ENCODE results near the gene CZIB. TPM values are rescaled to one million over a fixed set of nuclear protein-coding genes. Genes with fewer than 3 reads are reported as not detected.
A peak's percentile ranks its signal among the peaks of the same experiment; 100 is the strongest.

The CZIB gene
- total and polyA plus RNA-seq, 2 experiments from 2014 or later = 49.7 to 76.6 TPM

GRCh38 chr1:53196017-53196484, 24.4 kb downstream of the CZIB start:
- peaks cover 30% of the 10 kb centered on the region for H3K4me1 ChIP-seq (ENCODE audit: insufficient read depth)
- no peaks in the 10 kb centered on the region for H3K9me3 ChIP-seq (ENCODE audit: low read depth)
- H2AFZ ChIP-seq = peak overlapping the region; percentile 82
- no peaks in the 10 kb centered on the region for H3K9me2 ChIP-seq (ENCODE audit: insufficient read depth)
- WGBS, 2 experiments (ENCODE audit: low coverage in 1 of 2, low lambda C conversion rate in 2 of 2, missing lambda C conversion rate in 2 of 2) = 8 to 14% methylated on average over 9 of the region's 9 CpGs
- in situ Hi-C loops (cut with MboI) = loop anchor here (10.0 to 25.0 kb wide), 2 partner anchors 291 to 484 kb away; no protein-coding TSS in a partner anchor
- DNase-seq = peak; percentile 40
- no peaks in the 10 kb centered on the region for H4K20me1 ChIP-seq (ENCODE audit: insufficient read depth)
- H3K36me3 ChIP-seq (ENCODE audit: low read depth) = no peaks in the 10 kb centered on the region
- no peaks in the 10 kb centered on the region for H3K27me3 ChIP-seq (replicated peaks; ENCODE audit: insufficient read depth)
- peak overlapping the region; percentile 88 for H3K4me3 ChIP-seq
- TF ChIP-seq EZH2 (IDR thresholded peaks at IDR 0.05; ENCODE audit: insufficient read depth, poor library complexity, severe bottlenecking) (no peak), EZH2phosphoT487 (IDR thresholded peaks at IDR 0.05; ENCODE audit: insufficient read depth, low read depth) (no peak)
- peaks cover 17% of the 10 kb centered on the region for H3F3A ChIP-seq (ENCODE audit: insufficient read depth)
- H3K79me2 ChIP-seq (ENCODE audit: insufficient read depth) = peaks cover 29% of the 10 kb centered on the region
- H3K9ac ChIP-seq = peak overlapping the region; percentile 98
- H3K4me2 ChIP-seq (ENCODE audit: unreplicated experiment) = peak overlapping the region; percentile 97
- peak overlapping the region; percentile 87 for H3K27ac ChIP-seq

DNA sequence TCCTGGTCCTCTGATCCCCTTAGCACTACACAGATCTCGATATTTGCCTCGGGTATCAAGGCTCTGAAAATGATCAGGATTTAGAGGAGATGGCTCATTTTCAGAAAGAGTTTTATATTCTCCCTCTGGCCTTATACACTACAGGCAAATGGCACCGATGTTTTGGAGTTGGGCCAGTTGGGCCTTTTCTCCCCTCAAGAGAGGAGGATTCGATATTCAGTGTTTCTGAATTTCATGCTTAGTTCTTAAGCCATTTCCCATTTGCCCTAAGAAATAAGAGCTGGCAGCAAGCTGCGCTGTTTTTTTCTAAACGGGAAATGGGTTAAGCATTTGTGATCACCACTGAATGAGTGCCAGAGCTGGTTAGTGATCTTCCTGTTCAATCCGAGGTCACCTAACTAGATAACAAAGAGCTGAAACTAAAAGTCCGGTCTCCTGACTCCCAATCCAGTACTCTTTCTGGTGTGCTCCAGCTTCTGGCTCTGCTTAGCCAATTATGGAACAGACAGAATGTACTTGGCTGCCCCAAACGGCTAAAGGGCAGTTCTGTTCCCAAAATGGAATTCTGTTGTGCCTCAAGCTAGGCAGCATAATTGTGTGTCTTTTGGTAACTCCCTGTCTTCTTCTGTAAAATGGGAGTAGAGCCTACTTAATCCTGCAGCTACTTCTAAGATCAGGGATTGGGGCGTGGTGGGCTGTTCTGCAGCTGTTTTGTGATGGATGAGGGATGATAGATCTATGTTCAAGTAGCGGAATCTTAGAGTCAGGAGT, 25.0 kb downstream of the CZIB start:
- Histone ChIP-seq H3K9me3 (ENCODE audit: low read depth) (no peaks in the 10 kb centered on the region), H4K20me1 (ENCODE audit: insufficient read depth) (no peaks in the 10 kb centered on the region), H3K4me1 (ENCODE audit: insufficient read depth) (peaks cover 30% of the 10 kb centered on the region), H3K4me2 (ENCODE audit: unreplicated experiment) (peak overlapping the region; percentile 97), H3K4me3 (peak overlapping the region; percentile 88; the same call in 1 of the 2 replicates), H3K36me3 (ENCODE audit: low read depth) (no peaks in the 10 kb centered on the region), H3K9me2 (ENCODE audit: insufficient read depth) (no peaks in the 10 kb centered on the region), H3K79me2 (ENCODE audit: insufficient read depth) (peaks cover 29% of the 10 kb centered on the region), H2AFZ (peak overlapping the region; percentile 82), H3K27ac (no peak overlapping the region), H3F3A (ENCODE audit: insufficient read depth) (peaks cover 17% of the 10 kb centered on the region), H3K9ac (peak overlapping the region; percentile 98; the same call in 1 of the 2 replicates), H3K27me3 (replicated peaks; ENCODE audit: insufficient read depth) (no peaks in the 10 kb centered on the region)
- WGBS, 2 experiments (ENCODE audit: low coverage in 1 of 2, low lambda C conversion rate in 2 of 2, missing lambda C conversion rate in 2 of 2) = 44 to 45% methylated on average over 11 of the region's 11 CpGs
- no peak for TF ChIP-seq EZH2phosphoT487 (IDR thresholded peaks at IDR 0.05; ENCODE audit: insufficient read depth, low read depth)
- TF ChIP-seq EZH2 (IDR thresholded peaks at IDR 0.05; ENCODE audit: insufficient read depth, poor library complexity, severe bottlenecking) = no peak
- in situ Hi-C loops (cut with MboI) = loop anchor here (10.0 to 25.0 kb wide), 2 partner anchors 291 to 483 kb away; no protein-coding TSS in a partner anchor
- no peak for DNase-seq

DNA sequence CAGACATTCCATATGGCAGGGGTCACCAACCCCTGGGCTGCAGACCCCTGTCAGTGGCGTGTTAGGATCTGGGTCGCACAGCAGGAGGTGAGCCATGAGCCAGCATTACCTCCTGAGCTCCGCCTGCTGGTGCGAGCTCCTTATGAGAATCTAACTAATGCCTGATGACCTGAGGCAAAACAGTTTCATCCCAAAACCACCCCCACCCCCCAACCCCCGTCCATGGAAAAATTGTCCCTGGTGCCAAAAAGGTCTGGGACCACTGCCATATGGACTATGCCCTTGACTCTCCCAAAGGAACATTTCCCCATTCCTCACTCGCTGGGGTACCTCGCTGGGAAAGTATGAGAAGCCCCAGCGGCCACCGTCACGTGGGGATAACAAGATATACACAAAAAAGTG, 30.2 kb downstream of the CZIB start:
- TF ChIP-seq EZH2phosphoT487 (IDR thresholded peaks at IDR 0.05; ENCODE audit: insufficient read depth, low read depth) (no peak), EZH2 (IDR thresholded peaks at IDR 0.05; ENCODE audit: insufficient read depth, poor library complexity, severe bottlenecking) (no peak)
- no peaks in the 10 kb centered on the region for H3K79me2 ChIP-seq (ENCODE audit: insufficient read depth)
- peaks cover 25% of the 10 kb centered on the region for H3K4me1 ChIP-seq (ENCODE audit: insufficient read depth)
- H3K9me3 ChIP-seq (ENCODE audit: low read depth) = no peaks in the 10 kb centered on the region
- H4K20me1 ChIP-seq (ENCODE audit: insufficient read depth) = no peaks in the 10 kb centered on the region
- H3K4me3 ChIP-seq = no peak overlapping the region
- H3K36me3 ChIP-seq (ENCODE audit: low read depth) = no peaks in the 10 kb centered on the region
- no peaks in the 10 kb centered on the region for H3K9me2 ChIP-seq (ENCODE audit: insufficient read depth)
- no peak overlapping the region for H3K27ac ChIP-seq
- no peaks in the 10 kb centered on the region for H3K27me3 ChIP-seq (replicated peaks; ENCODE audit: insufficient read depth)
- 82 to 92% methylated on average over 9 to 10 of the region's 10 CpGs for WGBS, 2 experiments (ENCODE audit: low coverage in 1 of 2, low lambda C conversion rate in 2 of 2, missing lambda C conversion rate in 2 of 2)
- H3K9ac ChIP-seq = no peak overlapping the region
- H2AFZ ChIP-seq = no peak overlapping the region
- no peak for DNase-seq
- in situ Hi-C loops (cut with MboI) = loop anchor here (10.0 to 25.0 kb wide), 2 partner anchors 285 to 478 kb away; no protein-coding TSS in a partner anchor
- peaks cover 28% of the 10 kb centered on the region for H3F3A ChIP-seq (ENCODE audit: insufficient read depth)
- H3K4me2 ChIP-seq (ENCODE audit: unreplicated experiment) = no peak overlapping the region

DNA sequence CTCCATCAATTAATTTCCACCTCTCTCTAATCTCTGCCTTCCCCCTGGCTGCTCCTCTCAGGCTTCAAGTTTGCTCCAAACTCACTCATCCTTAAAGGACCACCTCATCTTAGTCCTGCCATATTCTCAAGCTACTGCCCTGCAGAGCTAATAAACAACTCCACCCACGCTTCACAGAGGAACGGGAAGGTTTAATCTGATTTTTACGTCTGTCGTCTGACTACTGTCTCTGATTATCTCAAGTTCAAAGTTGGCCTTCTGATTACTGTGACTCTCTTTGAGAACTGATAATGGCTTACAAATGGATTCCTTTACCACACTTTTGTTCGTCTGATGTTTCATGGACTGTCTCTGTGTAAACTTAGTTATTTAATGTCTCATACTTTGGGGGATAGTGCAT, 31.4 kb downstream of the CZIB start:
- DNase-seq = no peak
- no peak overlapping the region for H3K4me3 ChIP-seq
- no peak overlapping the region for H3K9ac ChIP-seq
- H3K9me2 ChIP-seq (ENCODE audit: insufficient read depth) = no peaks in the 10 kb centered on the region
- peaks cover 25% of the 10 kb centered on the region for H3K4me1 ChIP-seq (ENCODE audit: insufficient read depth)
- H3K27ac ChIP-seq = no peak overlapping the region
- H3K36me3 ChIP-seq (ENCODE audit: low read depth) = no peaks in the 10 kb centered on the region
- H3K9me3 ChIP-seq (ENCODE audit: low read depth) = no peaks in the 10 kb centered on the region
- peaks cover 28% of the 10 kb centered on the region for H3F3A ChIP-seq (ENCODE audit: insufficient read depth)
- H3K79me2 ChIP-seq (ENCODE audit: insufficient read depth) = no peaks in the 10 kb centered on the region
- no peak overlapping the region for H3K4me2 ChIP-seq (ENCODE audit: unreplicated experiment)
- TF ChIP-seq EZH2phosphoT487 (IDR thresholded peaks at IDR 0.05; ENCODE audit: insufficient read depth, low read depth) (no peak), EZH2 (IDR thresholded peaks at IDR 0.05; ENCODE audit: insufficient read depth, poor library complexity, severe bottlenecking) (no peak)
- no peaks in the 10 kb centered on the region for H4K20me1 ChIP-seq (ENCODE audit: insufficient read depth)
- WGBS, 2 experiments (ENCODE audit: low coverage in 1 of 2, low lambda C conversion rate in 2 of 2, missing lambda C conversion rate in 2 of 2) = 72 to 78% methylated on average over 5 of the region's 5 CpGs
- H2AFZ ChIP-seq = peak overlapping the region; percentile 24; the same call in 1 of the 2 replicates
- in situ Hi-C loops (cut with MboI) = loop anchor here (10.0 to 25.0 kb wide), 2 partner anchors 374 to 477 kb away; no protein-coding TSS in a partner anchor
- H3K27me3 ChIP-seq (replicated peaks; ENCODE audit: insufficient read depth) = no peaks in the 10 kb centered on the region
